SK-N-SH (cell line): ENCODE data around the gene XCR1. TPM values are rescaled to one million over a fixed set of nuclear protein-coding genes. Genes with fewer than 3 reads are reported as not detected.

Experiments used
- CTCF ChIA-PET: fragments of 300-600, 350-600 bp; formaldehyde crosslinking; extraction: SDS; loops from one replicate; lab custom pipeline; 2021; lab: Yijun Ruan, JAX
- POLR2A ChIA-PET: fragments of 350-600 bp; sonication (Branson Sonifier 250); formaldehyde crosslinking; extraction: SDS; loops from one replicate; lab custom pipeline; 2020; ENCODE audit warnings: antibody characterized with exemption, inconsistent platforms; lab: Yijun Ruan, JAX
- DNase-seq: peaks from one replicate; pipeline ENCODE4 v3.0.0; 2012
- H2AFZ ChIP-seq: fragments of 200-600 bp; sonication (generic); 2 replicates; pipeline ENCODE4 v1.8.1; 2016; ENCODE audit warnings: antibody characterized with exemption, mild to moderate bottlenecking, low read depth
- H3F3A ChIP-seq: fragments of 200-600 bp; sonication (generic); replicated peaks from 2 replicates; pipeline ENCODE3; 2016; ENCODE audit warnings: antibody characterized with exemption, mild to moderate bottlenecking; ENCODE audit not compliant: insufficient read depth
- H3K27ac ChIP-seq, 2 experiments: fragments of 200-500 bp in 1 of 2; fragments of 200-600 bp in 1 of 2; sonication (Bioruptor generic) in 1 of 2; sonication (generic), shearing (Covaris generic) in 1 of 2; 2 replicates each; pipeline versions ENCODE4 v1.5.1 to v1.6.1; 2014 to 2016; ENCODE audit warnings: low read depth in 2 of 2, inconsistent platforms in 1 of 2, low read length in 1 of 2, mild to moderate bottlenecking in 1 of 2, mixed read lengths in 1 of 2
- H3K27me3 ChIP-seq: fragments of 200-600 bp; sonication (generic), shearing (Covaris generic); 2 replicates; pipeline ENCODE4 v1.6.1; 2016; ENCODE audit warnings: mixed run types; ENCODE audit not compliant: insufficient read depth
- H3K36me3 ChIP-seq, 2 experiments: fragments of 200-500 bp in 1 of 2; fragments of 200-600 bp in 1 of 2; sonication (Bioruptor generic) in 1 of 2; sonication (generic) in 1 of 2; replicated peaks in 1 of 2; 2 replicates each; pipeline versions ENCODE3 to v1.5.1; 2014 to 2016; ENCODE audit warnings: low read length in 1 of 2, mild to moderate bottlenecking in 1 of 2; ENCODE audit not compliant: insufficient read depth in 2 of 2, control insufficient read depth in 1 of 2
- H3K4me1 ChIP-seq, 2 experiments: fragments of 200-500 bp in 1 of 2; fragments of 200-600 bp in 1 of 2; sonication (Bioruptor generic) in 1 of 2; sonication (generic), shearing (Covaris generic) in 1 of 2; 2 replicates each; pipeline versions ENCODE4 v1.5.1 to v1.6.1; 2014 to 2016; ENCODE audit warnings: low read depth in 1 of 2, low read length in 1 of 2, mixed run types in 1 of 2; ENCODE audit not compliant: insufficient read depth in 2 of 2, control insufficient read depth in 1 of 2
- H3K4me2 ChIP-seq: fragments of 200-600 bp; sonication (generic), shearing (Covaris generic); 2 replicates; pipeline ENCODE4 v1.6.1; 2017; ENCODE audit warnings: mixed run types
- H3K4me3 ChIP-seq, 2 experiments: fragments of 200-500 bp in 1 of 2; fragments of 200-600 bp in 1 of 2; sonication (Bioruptor generic) in 1 of 2; sonication (generic), shearing (Covaris generic) in 1 of 2; 2 replicates each; pipeline versions ENCODE4 v1.5.1 to v1.8.1; 2014 to 2016; ENCODE audit warnings: low read depth in 2 of 2, inconsistent platforms in 1 of 2, low read length in 1 of 2, mild to moderate bottlenecking in 1 of 2, mixed read lengths in 1 of 2, moderate library complexity in 1 of 2
- H3K79me2 ChIP-seq: fragments of 200-600 bp; sonication (generic); 2 replicates; pipeline ENCODE4 v1.8.1; 2017; ENCODE audit warnings: mild to moderate bottlenecking; ENCODE audit not compliant: insufficient read depth
- H3K9ac ChIP-seq: fragments of 200-600 bp; sonication (generic); 2 replicates; pipeline ENCODE4 v1.6.1; 2017; ENCODE audit warnings: mixed run types
- H3K9me2 ChIP-seq: fragments of 200-600 bp; sonication (generic); 2 replicates; pipeline ENCODE4 v1.6.1; 2017; ENCODE audit warnings: mixed run types
- H3K9me3 ChIP-seq: fragments of 200-600 bp; sonication (generic); 2 replicates; pipeline ENCODE4 v1.6.1; 2017; ENCODE audit warnings: mixed run types, mild to moderate bottlenecking, moderate library complexity
- H4K20me1 ChIP-seq: fragments of 200-600 bp; sonication (generic); 2 replicates; pipeline ENCODE4 v1.6.1; 2017; ENCODE audit warnings: mild to moderate bottlenecking, mixed run types; ENCODE audit not compliant: insufficient read depth
- GABPA ChIP-seq: IDR thresholded peaks from 2 replicates; pipeline ENCODE4 v1.4.0; 2012; ENCODE audit warnings: low read depth, mild to moderate bottlenecking
- GATA2 ChIP-seq: sonication (generic); formaldehyde crosslinking; IDR thresholded peaks from 2 replicates; pipeline ENCODE4 v1.5.0; 2020; ENCODE audit warnings: mild to moderate bottlenecking, missing genetic modification reagents
- JUND ChIP-seq: IDR thresholded peaks from 2 replicates; pipeline ENCODE4 v1.4.0; 2012
- POLR2AphosphoS5 ChIP-seq: IDR thresholded peaks from 2 replicates; pipeline ENCODE4 v1.6.1; 2012; ENCODE audit warnings: low read depth, low read length
- RCOR1 ChIP-seq: fragments of 150-350 bp; IDR thresholded peaks from 2 replicates; pipeline ENCODE4 v1.6.1; 2017; ENCODE audit warnings: antibody characterized with exemption, low read length
- REST ChIP-seq: IDR thresholded peaks from 2 replicates; pipeline ENCODE4 v1.6.1; 2012; ENCODE audit warnings: mild to moderate bottlenecking, low read depth, low read length, moderate library complexity
- SMC3 ChIP-seq: IDR thresholded peaks from 2 replicates; pipeline ENCODE4 v1.6.1; 2012; ENCODE audit warnings: low read depth, low read length, improper control_type of control experiment
- TAF1 ChIP-seq: IDR thresholded peaks from 2 replicates; pipeline ENCODE4 v1.6.1; 2012; ENCODE audit warnings: low read depth, mild to moderate bottlenecking, low read length, moderate library complexity, borderline replicate concordance
- TCF12 ChIP-seq: IDR thresholded peaks from 2 replicates; pipeline ENCODE4 v1.4.0; 2012
- YY1 ChIP-seq: IDR thresholded peaks from 2 replicates; pipeline ENCODE4 v1.4.0; 2012; ENCODE audit warnings: low read depth, mild to moderate bottlenecking
- WGBS: methylation state at CpG from one replicate; pipeline ENCODE4 v1.1.6; 2017; ENCODE audit warnings: low lambda C conversion rate; 5-methylcytosine and 5-hydroxymethylcytosine counted together
- polyA plus RNA-seq, 3 experiments: library from polyadenylated mRNA; depleted of rRNA; stranded (reverse); fragments of >200 nt; gene quantifications; 2 replicates each; pipeline ENCODE4 v1.2.3, GENCODE V29; 2012
- TF ChIP-seq, protein P1 (sequence below): IDR thresholded peaks from 2 replicates; pipeline ENCODE4 v1.4.0; 2012; ENCODE audit warnings: low read depth, borderline replicate concordance
- TF ChIP-seq, protein P2 (sequence below): fragments of 150-350 bp; IDR thresholded peaks from 2 replicates; pipeline ENCODE4 v1.6.1; 2017; ENCODE audit warnings: antibody characterized with exemption, low read length, low read depth, borderline replicate concordance

XCR1 gene
- polyA plus RNA-seq, 1 of the 3 experiments (the other 2 are of a cell fraction), result not detected

- peaks cover 9% of the 10 kb centered on the region for H3F3A ChIP-seq
- no peaks in the 10 kb centered on the region for H4K20me1 ChIP-seq
- 86% methylated on average over 3 of the region's 3 CpGs for WGBS
- H3K27me3 ChIP-seq, result no peaks in the 10 kb centered on the region
- peaks cover 22 to 44% of the 10 kb centered on the region in 2 experiments for H3K36me3 ChIP-seq
- H3K4me3 ChIP-seq, result no peak overlapping the region
- ChIA-PET POLR2A (interaction anchor here (0.8 kb wide), 1 partner anchor 9 kb away, joined by 3 read pairs; no protein-coding TSS in a partner anchor), CTCF (interaction anchor here (0.7 to 2.1 kb wide), 4 partner anchors 10 to 96 kb away, joined by 3 to 7 read pairs (median 4); no protein-coding TSS in a partner anchor)
- no peak for TF ChIP-seq YY1
- TF ChIP-seq GABPA, result no peak
- no peak for TF ChIP-seq REST
- TF ChIP-seq TCF12, result no peak
- TF ChIP-seq JUND, result no peak
- no peak for TF ChIP-seq GATA2
- TF ChIP-seq, protein P1, sequence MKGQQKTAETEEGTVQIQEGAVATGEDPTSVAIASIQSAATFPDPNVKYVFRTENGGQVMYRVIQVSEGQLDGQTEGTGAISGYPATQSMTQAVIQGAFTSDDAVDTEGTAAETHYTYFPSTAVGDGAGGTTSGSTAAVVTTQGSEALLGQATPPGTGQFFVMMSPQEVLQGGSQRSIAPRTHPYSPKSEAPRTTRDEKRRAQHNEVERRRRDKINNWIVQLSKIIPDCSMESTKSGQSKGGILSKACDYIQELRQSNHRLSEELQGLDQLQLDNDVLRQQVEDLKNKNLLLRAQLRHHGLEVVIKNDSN, result no peak
- TF ChIP-seq, protein P2, sequence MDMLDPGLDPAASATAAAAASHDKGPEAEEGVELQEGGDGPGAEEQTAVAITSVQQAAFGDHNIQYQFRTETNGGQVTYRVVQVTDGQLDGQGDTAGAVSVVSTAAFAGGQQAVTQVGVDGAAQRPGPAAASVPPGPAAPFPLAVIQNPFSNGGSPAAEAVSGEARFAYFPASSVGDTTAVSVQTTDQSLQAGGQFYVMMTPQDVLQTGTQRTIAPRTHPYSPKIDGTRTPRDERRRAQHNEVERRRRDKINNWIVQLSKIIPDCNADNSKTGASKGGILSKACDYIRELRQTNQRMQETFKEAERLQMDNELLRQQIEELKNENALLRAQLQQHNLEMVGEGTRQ, result no peak
- TF ChIP-seq SMC3, result no peak
- no peak for TF ChIP-seq POLR2AphosphoS5
- TF ChIP-seq TAF1, result no peak
- TF ChIP-seq RCOR1, result no peak
- peak overlapping the region in 1 of 2 experiments; percentile 30; a peak in 1 of 4 replicates for H3K27ac ChIP-seq
- H3K9me3 ChIP-seq, result no peaks in the 10 kb centered on the region
- H2AFZ ChIP-seq, result no peak overlapping the region
- H3K9ac ChIP-seq, result no peak overlapping the region
- H3K79me2 ChIP-seq, result peaks cover 16% of the 10 kb centered on the region; the same call in 1 of the 2 replicates
- no peak overlapping the region for H3K4me2 ChIP-seq
- DNase-seq, result no peak
- H3K4me1 ChIP-seq, result peaks cover 40 to 41% of the 10 kb centered on the region in 2 experiments; a peak in 3 of 4 replicates
- no peaks in the 10 kb centered on the region for H3K9me2 ChIP-seq
Measured at GRCh38 chr3:45983770-45984169, 43.5 kb downstream of the XCR1 start.
